ENCODE data around the gene BOC.

- no peak for TF ChIP-seq CTCF (IDR thresholded peaks at IDR 0.05)
- no peak for TF ChIP-seq POLR2A (IDR thresholded peaks at IDR 0.05)
These were observed 3.7 kb downstream of the BOC start for GRCh38 chr3:113214917-113215595.
